Measurements from ENCODE around the gene TBC1D22A.

Gene TBC1D22A

GRCh38 chr22:46860562-46860961 is 98.1 kb downstream of the TBC1D22A start:
- DNase-seq (ENCODE audit: low read depth in 2 of 2), result no peak

- DNase-seq (ENCODE audit: low read depth in 2 of 2), result no peak
Measured at GRCh38 chr22:46861468-46862367, 99.3 kb downstream of the TBC1D22A start.

GRCh38 chr22:46862418-46863324 is 100.2 kb downstream of the TBC1D22A start:
- no peak for DNase-seq (ENCODE audit: low read depth in 2 of 2)

- DNase-seq (ENCODE audit: low read depth in 2 of 2), result no peak
Measured at GRCh38 chr22:46863794-46864193, 101.3 kb downstream of the TBC1D22A start.

- DNase-seq (ENCODE audit: low read depth in 2 of 2), result no peak
Measured at GRCh38 chr22:46864314-46865051, 102.0 kb downstream of the TBC1D22A start.

GRCh38 chr22:46865052-46865434 is 102.6 kb downstream of the TBC1D22A start:
- no peak for DNase-seq (ENCODE audit: low read depth in 2 of 2)

GRCh38 chr22:46865642-46866041 is 103.2 kb downstream of the TBC1D22A start:
- DNase-seq (ENCODE audit: low read depth in 2 of 2), result no peak

- peak; percentile 76 to 79 for DNase-seq (ENCODE audit: low read depth in 2 of 2)
Measured at GRCh38 chr22:46866591-46866990, 104.1 kb downstream of the TBC1D22A start.

- DNase-seq (ENCODE audit: low read depth in 2 of 2), result no peak
Measured at GRCh38 chr22:46867106-46867505, 104.7 kb downstream of the TBC1D22A start.

GRCh38 chr22:46869329-46869728 is 106.9 kb downstream of the TBC1D22A start:
- no peak for DNase-seq (ENCODE audit: low read depth in 2 of 2)

- DNase-seq (ENCODE audit: low read depth in 2 of 2), result no peak
Measured at GRCh38 chr22:46869831-46870441, 107.5 kb downstream of the TBC1D22A start.

GRCh38 chr22:46871826-46872225 is 109.4 kb downstream of the TBC1D22A start:
- DNase-seq (ENCODE audit: low read depth in 2 of 2), result no peak

GRCh38 chr22:46875089-46875488 is 112.6 kb downstream of the TBC1D22A start:
- DNase-seq (ENCODE audit: low read depth in 2 of 2), result no peak

- DNase-seq (ENCODE audit: low read depth in 2 of 2), result no peak
Measured at GRCh38 chr22:46876357-46876934, 114.0 kb downstream of the TBC1D22A start.

- DNase-seq (ENCODE audit: low read depth in 2 of 2), result no peak
Measured at GRCh38 chr22:46878191-46878948, 115.9 kb downstream of the TBC1D22A start.

- DNase-seq (ENCODE audit: low read depth in 2 of 2), result no peak
Measured at GRCh38 chr22:46879083-46879482, 116.6 kb downstream of the TBC1D22A start.

GRCh38 chr22:46881373-46882118 is 119.1 kb downstream of the TBC1D22A start:
- DNase-seq (ENCODE audit: low read depth in 2 of 2), result no peak

- DNase-seq (ENCODE audit: low read depth in 2 of 2), result no peak
Measured at GRCh38 chr22:46883092-46883910, 120.9 kb downstream of the TBC1D22A start.

- no peak for DNase-seq (ENCODE audit: low read depth in 2 of 2)
Measured at GRCh38 chr22:46884365-46884764, 121.9 kb downstream of the TBC1D22A start.

Data from fibroblast of skin of left quadriceps (primary cell).